Stimulated activated CD4-positive, alpha-beta T cell treated with anti-CD3 and anti-CD28 coated beads, TNF-alpha, amount 100 ng/mL, for 24 hours (primary cell): Measurements from ENCODE around the gene UPK1B.
"Not testable (repeated sequence)": the region's sequence is repeated elsewhere in the genome, so short reads cannot be mapped to it uniquely, and the experiment has no call there.

Source experiments
- DNase-seq, 3 experiments: peaks; one replicate each; pipeline ENCODE4 v3.0.0-alpha.2; 2020; ENCODE audit warnings: low read depth in 3 of 3

The UPK1B gene

DNA sequence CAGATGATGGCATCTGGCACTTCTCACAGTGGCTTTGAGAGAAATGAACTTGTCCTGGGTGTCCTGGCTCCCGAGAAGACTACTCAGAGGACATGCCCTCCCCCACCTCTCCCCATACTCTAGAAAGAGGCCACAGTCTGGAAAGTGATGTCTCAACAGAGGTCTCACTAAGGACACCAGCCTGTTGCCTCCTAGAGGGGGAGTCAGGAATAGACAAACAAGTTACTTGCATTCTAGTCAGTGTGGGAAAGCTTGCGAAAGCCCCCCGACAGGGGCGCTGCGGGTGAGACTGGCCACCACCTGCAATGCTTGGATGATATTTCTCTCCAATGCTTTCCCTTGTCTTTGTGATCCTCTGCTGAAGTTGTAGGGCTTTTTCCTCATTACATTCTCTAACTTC is 50.1 kb downstream of the UPK1B start:
- no peak for DNase-seq

DNA sequence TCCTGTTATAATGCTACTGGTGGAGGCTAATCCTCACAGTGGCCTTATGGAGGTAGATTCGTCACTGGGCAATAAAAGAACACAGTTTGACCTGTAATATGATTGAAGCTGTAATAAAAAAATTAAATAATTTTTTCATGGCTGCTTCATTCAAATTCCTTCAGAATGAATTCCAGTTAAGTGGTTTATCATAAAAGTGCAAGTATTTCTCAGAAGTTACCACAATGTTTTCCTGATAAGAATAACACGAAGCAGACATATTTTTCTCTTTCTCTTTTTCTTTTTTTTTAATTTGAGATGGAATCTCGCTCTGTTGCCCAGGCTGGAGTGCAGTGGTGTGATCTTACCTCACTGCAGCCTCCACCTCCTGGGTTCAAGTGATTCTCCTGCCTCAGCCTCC is 51.7 kb downstream of the UPK1B start:
- no peak for DNase-seq

DNA sequence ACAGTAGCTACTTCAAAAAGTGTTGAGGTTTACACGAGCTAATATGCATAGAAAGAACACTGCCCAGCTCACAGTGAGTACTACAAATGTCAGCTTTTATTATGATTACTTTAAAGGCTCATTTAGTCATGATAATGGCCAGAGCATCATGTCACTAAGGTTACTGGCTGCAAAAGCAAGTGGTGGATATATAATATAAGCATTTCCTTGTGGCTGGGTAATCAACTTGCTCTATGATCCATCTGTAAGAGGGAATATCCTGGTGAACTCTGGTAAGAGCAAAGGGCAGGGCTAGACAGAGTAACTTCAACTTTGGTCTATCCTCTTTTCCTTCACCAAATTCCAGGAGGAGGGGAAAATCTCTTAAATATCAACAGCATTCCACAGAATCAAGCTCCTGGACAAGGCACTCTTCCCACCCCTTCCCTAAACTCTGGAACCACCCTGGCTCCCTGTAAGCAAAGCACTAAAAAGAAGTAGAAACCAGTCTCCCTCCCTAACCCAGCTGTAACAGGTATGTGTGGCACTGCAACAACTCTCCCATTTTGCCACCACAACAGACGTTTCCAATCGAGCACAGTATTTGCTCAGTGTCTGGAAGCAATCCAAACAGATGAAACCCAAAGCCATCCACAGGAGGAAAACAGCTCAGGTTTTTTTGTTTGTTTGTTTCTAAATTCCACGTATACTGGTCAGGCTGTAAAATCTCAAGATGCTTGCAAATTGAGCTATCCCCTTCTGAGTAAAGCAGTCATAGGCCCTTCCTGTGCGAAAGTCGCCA is 53.9 kb downstream of the UPK1B start:
- DNase-seq = no peak

DNA sequence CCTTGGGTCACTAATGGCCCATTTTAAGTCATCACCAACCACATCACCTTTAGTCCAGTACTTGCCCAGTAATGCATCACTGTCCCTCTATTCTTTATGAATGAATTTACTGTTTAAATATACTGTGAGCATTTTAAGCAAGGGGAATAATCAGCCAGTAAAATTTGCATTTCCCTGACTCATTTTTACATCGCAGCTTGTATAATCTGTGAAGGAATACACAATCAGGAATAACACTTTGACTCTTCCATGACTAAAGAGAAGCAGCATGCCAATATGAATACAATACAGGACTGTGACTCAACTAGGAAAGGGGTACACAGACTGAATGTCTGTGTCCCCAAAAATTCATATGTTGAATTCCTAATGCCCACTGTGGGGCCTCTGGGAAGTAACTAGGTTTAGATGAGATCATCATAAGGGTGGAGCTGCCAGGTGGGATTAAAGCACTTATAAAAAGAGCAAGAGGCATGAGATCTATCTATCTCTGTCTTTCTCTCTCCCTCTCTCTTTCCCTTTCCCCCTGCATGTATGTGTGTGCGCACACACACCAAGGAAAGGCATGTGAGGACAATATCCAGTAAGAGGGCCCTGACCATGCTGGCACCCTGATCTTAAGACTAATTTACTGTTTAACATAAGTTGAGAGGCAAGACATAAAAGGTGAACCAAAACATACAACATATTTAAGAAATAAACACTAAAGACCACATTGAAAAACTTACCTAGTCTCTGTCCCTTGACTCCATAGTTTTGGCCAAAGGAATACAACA is 55.2 kb downstream of the UPK1B start:
- DNase-seq = no peak

DNA sequence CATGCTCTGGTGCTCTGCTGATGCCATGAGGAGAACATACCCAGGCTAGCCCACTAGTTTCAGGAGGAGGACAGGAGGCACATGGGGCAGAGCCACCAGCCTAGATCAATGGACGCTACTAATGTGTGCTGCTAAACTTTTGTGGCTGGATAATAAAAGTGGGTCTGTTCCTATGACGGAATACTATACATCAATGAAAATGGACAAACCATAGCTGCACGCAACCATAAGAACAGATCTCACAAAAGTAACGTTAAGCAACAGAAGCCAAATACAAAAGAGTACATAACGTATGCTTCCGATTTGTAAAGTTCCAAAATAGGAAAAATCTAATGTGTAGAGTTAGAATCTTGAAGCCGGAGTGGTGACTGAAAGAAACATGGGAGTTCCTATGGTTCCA is 55.8 kb downstream of the UPK1B start:
- no peak for DNase-seq

DNA sequence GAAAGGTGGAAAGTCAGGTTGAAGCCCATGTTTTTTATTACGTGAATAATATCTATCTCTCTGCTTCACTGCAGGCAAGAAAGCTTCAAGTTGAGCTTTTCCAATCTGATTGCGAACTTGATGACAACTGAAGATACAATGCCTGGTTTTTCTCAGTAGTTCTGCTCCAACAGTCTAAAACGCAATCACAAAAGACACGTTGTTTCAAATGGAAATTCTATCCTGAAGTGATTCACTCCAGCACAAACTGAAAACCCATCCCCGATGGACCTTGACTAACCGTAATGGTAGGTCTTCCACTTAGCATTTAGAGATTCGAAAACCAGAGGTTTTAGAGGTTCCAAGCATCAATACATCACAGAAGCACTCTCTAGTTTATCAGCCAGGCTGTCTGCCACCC is 56.7 kb downstream of the UPK1B start:
- no peak for DNase-seq

DNA sequence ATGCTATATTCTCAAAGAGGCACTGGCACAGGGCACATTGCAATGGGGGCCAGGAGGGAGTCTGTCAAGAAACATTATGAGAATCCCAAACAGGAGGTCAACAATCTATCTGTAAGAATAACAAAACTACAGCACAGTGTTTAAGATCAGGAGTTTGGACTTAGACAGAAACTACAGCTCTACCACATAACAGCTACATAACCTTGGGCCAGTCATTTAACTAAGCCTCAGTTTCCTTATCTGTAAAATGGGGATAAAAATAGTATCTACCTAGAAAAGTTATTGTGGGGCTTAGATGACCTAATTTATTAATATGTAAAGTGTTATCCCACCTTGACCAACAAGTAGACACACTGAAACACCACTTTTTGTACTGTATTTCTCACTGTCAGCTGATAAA is 57.3 kb downstream of the UPK1B start:
- DNase-seq = no peak

DNA sequence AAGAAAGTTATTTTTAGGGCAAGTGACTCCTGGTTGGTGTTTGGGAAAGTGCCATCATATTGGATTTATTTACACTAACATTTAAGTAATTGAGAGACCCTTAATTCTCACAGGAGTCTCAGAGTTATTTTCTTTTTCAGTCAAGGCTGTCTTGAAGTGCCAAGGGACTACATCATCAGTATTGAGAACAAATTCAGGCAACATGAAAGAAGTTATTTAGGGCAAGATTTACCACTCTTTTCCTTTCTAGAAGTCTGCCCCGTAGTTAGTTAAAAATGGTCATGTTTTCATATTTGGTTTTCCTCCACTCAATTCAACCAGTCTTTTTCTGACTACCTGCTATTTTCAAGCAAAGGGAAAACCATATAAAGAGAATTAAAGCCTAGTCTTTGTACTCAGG is 61.2 kb downstream of the UPK1B start:
- no peak for DNase-seq

DNA sequence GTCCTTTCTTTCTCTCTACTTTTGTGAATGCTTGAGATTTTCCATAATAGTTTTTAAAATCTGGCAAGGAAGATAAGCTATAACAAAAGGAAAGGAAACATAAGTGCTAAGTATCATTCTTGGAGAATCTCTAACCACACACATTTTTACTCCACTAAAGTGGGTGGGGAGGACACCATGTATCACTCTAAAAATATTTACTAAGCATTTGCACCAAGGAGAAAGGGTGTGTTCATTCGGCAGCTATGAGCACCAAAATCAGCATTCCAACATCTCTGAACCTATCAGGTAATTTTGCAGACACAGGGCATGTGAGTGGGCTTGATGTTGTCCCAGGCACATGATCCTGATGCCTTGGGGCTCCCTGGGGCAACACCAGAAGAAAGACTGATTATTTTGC is 61.8 kb downstream of the UPK1B start:
- no peak for DNase-seq

DNA sequence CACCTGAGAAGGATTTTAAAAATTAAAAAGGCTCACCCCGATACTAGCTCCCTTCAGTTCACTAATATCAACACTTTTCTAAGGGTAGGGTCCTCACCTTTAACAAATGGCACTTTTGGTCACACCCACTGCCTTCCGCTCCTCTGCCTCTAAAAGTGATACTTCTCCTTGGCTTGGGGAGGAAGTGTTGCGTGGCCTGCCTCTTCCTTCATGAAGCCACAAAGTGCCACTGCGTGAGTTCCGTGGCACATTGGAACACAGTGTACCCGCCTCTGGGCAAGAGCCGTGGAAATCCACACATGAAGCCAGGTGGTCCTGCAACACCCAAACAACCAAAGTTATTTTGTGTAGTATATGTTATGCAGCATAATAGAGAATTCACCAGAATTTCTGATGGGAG is 63.4 kb downstream of the UPK1B start:
- no peak for DNase-seq

DNA sequence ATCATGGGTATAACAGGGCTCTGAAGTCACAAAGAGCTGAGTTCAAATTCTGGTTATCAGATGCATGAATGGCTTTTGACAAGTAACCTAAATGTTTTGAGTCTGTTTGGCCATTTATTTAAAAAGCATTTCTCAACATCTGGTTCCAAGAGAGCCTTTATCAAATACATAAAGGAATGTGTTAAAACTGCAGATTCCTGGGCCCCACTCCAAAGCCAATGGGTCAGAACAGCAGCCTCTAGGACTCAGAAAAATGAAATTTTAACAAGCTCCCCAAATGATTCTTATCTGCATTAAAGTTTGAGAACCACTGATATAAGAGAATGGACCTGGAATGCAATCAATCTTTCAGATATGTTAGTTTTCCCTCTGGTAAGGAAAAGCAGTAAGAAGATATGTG is 63.9 kb downstream of the UPK1B start:
- no peak for DNase-seq

DNA sequence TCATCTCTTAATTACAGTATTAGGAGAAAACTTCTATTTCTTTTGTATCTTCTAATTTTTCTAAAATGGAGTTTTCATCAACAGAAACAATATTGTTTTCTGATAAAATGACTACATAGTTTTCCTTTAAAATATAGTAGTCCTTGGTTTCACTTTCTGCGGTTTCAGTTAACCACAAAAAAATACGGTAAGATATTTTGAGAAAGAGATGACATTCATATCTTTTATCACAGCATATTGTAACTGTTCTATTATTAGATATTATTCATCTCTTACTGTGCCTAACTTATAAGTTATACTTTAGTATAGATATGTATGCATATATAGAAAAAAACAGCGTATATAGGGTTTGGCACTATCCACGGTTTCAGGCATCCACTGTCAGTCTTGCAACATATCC is 65.0 kb downstream of the UPK1B start:
- no peak for DNase-seq

DNA sequence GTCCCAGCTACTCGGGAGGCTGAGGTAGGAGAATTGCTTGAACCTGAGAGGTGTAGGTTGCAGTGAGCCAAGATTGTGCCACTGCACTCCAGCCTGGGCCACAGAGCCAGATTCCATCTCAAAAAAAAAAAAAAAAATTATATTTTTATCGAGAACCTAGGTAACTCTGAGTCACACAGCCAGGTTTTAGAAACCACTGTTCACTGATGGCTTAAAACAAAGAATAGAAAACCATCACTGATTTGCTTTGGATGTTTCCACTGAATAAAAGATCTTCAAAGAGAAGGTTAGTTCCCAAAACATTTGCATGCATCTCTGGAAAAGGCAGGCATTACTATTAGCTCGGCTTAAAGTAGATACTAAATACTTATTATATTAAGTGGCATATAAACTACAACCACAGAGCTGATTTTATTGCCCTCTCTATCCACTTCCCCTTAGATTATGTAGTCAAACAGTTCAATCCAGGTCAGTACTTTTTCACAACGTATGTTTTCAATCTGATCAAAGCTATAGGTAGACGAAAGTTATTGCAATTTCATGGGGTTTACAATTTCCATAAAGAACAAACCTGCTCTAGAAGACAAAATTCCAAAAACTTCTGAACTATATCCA is 65.9 kb downstream of the UPK1B start:
- no peak for DNase-seq

DNA sequence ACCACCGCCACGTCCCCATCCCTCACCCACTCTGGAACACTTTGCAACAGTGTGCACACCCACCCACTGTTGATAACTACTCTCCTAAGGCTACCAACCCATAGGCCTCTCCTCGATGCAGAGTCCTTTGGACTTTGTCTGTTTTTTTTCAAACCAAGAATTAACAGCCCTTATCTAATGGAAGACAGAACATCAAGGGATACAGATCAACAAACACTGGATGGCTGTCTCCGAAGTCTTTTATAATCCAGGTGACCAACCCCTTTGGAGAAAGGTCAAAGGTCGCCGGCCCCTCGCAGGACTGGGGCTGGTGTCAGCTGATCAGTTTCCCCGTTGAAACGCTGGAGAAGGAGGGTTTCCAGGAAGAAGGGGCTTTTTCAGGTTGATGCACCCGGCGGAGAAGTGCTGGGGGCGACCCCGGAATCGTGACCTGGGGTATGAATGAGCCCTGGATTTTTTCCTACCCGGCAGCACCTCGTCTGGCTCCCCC is 66.7 kb downstream of the UPK1B start:
- DNase-seq = no peak

DNA sequence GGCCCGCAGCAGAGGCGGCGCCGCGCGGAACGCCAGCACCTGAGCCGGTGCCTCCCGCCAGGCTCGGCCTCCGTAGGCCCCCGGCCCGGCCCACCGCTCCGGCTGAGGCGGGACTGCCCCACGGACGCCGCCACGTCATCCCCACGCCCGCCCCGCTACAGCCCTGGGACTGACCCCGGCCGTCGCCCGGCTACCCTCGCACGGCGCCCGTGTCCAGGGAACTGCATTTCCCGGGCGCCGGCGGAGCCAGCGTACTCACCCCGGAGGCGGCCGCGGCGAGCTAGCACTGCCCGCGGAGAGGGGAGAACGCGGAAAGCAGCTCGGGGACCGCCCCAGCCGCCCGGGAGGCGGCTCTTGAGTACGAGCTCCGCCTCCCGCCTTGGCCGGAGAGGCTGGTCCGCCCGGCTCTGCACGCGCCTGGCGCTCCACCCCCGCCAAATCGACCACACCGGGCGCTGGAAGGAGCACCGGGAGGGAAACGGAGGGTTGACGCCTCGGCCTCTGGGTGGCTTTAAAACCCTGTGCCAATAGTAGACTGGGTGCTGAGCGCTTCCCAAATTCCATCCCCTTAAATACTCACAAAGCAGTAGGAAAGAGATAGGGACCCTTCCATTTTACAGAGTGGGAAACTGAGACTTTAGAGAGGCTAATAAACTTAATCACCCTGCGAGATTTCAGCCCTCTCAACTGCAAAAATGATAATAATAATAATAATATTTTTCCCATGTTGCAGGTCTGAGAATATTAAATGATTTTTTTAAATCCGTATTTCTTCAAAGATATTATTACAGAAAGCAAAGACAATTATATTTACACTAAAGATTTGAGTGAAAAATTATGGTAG is 67.4 kb downstream of the UPK1B start, which contains the start of gene B4GALT4:
TSS of gene B4GALT4 (minus strand) at position 288 of the 844 bp plus-strand sequence. CDS start 10,779 bp downstream, outside the sequence.
- DNase-seq = peak; percentile 22 to 72 (median 40)

DNA sequence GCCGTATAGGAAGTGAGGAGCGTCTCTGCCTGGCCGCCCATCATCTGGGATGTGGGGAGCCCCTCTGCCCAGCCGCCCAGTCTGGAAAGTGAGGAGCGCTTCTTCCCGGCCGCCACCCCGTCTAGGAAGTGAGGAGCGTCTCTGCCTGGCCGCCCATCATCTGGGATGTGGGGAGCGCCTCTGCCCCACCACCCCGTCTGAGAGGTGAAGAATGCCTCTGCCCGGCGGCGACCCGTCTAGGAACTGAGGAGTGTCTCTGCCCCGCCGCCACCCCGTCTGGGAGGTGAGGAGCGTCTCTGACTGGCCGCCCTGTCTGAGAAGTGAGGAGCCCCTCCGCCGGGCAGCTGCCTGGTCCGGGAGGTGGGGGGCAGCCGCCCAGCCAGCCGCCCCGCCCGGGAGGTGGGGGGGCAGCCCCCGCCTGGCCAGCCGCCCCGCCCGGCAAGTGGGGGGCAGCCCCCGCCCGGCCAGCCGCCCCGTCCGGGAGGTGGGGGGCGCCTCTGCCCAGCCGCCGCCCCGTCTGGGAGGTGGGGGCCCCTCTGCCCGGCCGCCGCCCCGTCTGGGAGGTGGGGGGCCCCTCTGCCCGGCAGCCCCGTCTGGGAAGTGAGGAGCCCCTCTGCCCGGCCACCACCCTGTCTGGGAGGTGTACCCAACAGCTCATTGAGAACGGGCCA is 69.1 kb downstream of the UPK1B start:
- DNase-seq = not testable (repeated sequence)

DNA sequence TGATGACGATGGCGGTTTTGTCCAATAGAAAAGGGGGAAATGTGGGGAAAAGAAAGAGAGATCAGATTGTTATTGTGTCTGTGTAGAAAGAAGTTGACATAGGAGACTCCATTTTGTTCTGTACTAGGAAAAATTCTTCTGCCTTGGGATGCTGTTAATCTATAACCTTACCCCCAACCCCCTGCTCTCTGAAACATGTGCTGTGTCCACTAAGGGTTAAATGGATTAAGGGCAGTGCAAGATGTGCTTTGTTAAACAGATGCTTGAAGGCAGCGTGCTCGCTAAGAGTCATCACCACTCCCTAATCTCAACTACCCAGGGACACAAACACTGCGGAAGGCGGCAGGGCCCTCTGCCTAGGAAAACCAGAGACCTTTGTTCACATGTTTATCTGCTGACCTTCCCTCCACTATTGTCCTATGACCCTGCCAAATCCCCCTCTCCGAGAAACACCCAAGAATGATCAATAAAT is 69.7 kb downstream of the UPK1B start:
- DNase-seq = not testable (repeated sequence)

DNA sequence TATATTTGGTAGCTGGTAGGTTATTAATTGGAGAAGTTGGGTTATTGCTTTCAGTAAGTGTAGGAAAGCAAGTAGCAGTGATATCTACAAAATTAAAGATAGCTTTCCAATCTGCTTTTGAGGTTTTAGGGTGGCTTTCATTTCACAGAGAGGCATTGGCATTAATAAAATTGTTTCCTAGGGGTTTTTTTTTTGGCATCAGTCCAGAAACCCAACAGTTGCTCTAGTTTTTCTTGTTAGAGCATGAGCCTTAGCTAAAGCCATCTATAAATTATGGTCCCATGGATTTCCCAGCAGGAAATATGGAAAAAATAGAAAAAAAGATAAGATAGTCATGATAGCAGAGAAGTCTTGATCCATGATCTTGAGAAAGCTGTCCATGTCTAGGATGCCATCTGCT is 70.3 kb downstream of the UPK1B start:
- DNase-seq = no peak

DNA sequence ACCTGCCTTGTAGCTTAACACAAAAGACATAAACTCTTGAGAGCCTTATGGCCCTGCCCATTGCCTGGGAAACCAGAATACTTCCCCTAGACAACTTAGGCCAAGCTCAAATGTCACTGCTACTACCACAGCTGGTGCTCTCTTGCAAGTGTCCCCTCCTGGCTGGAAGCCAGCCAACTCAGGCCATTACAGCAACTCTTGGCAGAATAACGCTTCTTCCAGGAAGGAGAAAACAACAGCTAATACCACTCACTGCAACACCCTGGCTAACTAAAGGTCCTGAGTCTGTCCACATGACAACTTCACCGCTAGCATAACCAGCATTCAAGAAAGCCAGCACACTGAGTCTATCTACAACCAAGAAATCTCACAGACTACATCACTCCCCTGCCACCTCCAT is 72.4 kb downstream of the UPK1B start:
- DNase-seq = no peak
